Prostate gland (tissue), 2 donors: ENCODE results near the gene PDS5A.

Source experiments
- POLR2A ChIP-seq: fragments of 450-650 bp; IDR thresholded peaks from one replicate; pipeline ENCODE4 v1.6.1; 2016; ENCODE audit warnings: antibody characterized with exemption, mild to moderate bottlenecking
- POLR2AphosphoS5 ChIP-seq: sonication (generic); formaldehyde crosslinking; IDR thresholded peaks from one replicate; pipeline ENCODE4 v1.6.1; 2017; ENCODE audit warnings: antibody characterized with exemption
- TF ChIP-seq, protein P1 (sequence below), 4 experiments: fragments of 200-600 bp in 2 of 4; fragments of 450-650 bp in 2 of 4; sonication (generic) in 2 of 4; IDR thresholded peaks; 1 replicate in 3 of 4; 2 replicates in 1 of 4; pipeline ENCODE4 v1.5.1; 2016 to 2019; ENCODE audit warnings: antibody characterized with exemption in 4 of 4, mild to moderate bottlenecking in 2 of 4, moderate library complexity in 2 of 4

DNA sequence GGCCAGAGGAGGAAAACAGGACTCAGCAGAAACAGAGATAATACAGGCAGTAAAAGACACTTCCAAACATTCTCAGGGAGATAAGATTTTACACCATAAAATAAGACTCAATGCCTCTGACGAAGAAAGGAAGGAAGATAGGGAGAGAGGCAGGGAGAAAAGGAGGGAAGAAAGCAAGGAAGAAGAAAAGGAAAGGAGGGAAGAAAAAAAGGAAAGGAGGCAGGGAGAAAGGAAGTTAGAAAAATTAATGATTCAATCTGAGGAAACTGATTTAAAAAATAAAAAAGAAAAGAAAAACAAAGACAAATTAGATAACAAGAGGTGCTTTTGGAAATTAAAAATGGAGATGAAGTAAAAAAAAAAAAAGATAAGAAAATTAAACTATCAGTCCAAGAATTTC is 72.1 kb downstream of the PDS5A start:
- TF ChIP-seq, protein P1, sequence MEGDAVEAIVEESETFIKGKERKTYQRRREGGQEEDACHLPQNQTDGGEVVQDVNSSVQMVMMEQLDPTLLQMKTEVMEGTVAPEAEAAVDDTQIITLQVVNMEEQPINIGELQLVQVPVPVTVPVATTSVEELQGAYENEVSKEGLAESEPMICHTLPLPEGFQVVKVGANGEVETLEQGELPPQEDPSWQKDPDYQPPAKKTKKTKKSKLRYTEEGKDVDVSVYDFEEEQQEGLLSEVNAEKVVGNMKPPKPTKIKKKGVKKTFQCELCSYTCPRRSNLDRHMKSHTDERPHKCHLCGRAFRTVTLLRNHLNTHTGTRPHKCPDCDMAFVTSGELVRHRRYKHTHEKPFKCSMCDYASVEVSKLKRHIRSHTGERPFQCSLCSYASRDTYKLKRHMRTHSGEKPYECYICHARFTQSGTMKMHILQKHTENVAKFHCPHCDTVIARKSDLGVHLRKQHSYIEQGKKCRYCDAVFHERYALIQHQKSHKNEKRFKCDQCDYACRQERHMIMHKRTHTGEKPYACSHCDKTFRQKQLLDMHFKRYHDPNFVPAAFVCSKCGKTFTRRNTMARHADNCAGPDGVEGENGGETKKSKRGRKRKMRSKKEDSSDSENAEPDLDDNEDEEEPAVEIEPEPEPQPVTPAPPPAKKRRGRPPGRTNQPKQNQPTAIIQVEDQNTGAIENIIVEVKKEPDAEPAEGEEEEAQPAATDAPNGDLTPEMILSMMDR (IDR thresholded peaks at IDR 0.05): no peak
- TF ChIP-seq POLR2A (no peak), POLR2AphosphoS5 (no peak)
